Vagina (tissue), 2 donors: ENCODE measurements around the gene GOLGA2. TPM values are rescaled to one million over a fixed set of nuclear protein-coding genes. Genes with fewer than 3 reads are reported as not detected.

Experiments used
- DNase-seq, 2 donors: peaks; one replicate each; pipeline ENCODE4 v3.0.0-alpha.2; 2017; ENCODE audit errors: extremely low spot score in 2 of 2
- H3K27ac ChIP-seq: fragments of 200-600 bp; sonication (generic); one replicate; pipeline ENCODE4 v1.5.1; 2019
- H3K27me3 ChIP-seq: fragments of 200-600 bp; sonication (generic); one replicate; pipeline ENCODE4 v1.5.1; 2019
- H3K36me3 ChIP-seq, 2 donors: fragments of 200-600 bp; sonication (generic); one replicate each; pipeline ENCODE4 v1.5.1; 2017 to 2019
- H3K4me1 ChIP-seq: fragments of 200-600 bp; sonication (generic); one replicate; pipeline ENCODE4 v1.5.1; 2019
- H3K4me3 ChIP-seq, 2 donors: fragments of 200-600 bp; sonication (generic); 1 replicate in 1 of 2; 2 replicates in 1 of 2; pipeline ENCODE4 v1.5.1; 2016 to 2019
- H3K9me3 ChIP-seq: fragments of 200-600 bp; sonication (generic); one replicate; pipeline ENCODE4 v1.5.1; 2019
- POLR2A ChIP-seq, 2 donors: fragments of 450-650 bp; IDR thresholded peaks; one replicate each; pipeline ENCODE4 v1.6.1; 2017; ENCODE audit warnings: antibody characterized with exemption in 2 of 2, mild to moderate bottlenecking in 2 of 2, moderate library complexity in 2 of 2
- POLR2AphosphoS5 ChIP-seq, 2 donors: sonication (generic); formaldehyde crosslinking; IDR thresholded peaks; one replicate each; pipeline ENCODE4 v1.9.0; 2017; ENCODE audit warnings: antibody characterized with exemption in 2 of 2, mild to moderate bottlenecking in 2 of 2, low read depth in 1 of 2; ENCODE audit not compliant: insufficient read depth in 1 of 2
- intact Hi-C: fragments of 100-400 bp; cut with DNase I; formaldehyde crosslinking; loops from one replicate; pipeline ENCODE4 v1.15.1; 2023
- total RNA-seq: library from RNA; depleted of rRNA; stranded (reverse); fragments of >200 nt; gene quantifications from one replicate; pipeline ENCODE4 v1.2.3, GENCODE V29; 2016
- TF ChIP-seq, protein P1 (sequence below), 3 experiments: fragments of 450-650 bp in 2 of 3; fragments of 200-600 bp in 1 of 3; sonication (generic) in 1 of 3; IDR thresholded peaks; one replicate each; pipeline ENCODE4 v1.5.1; 2017 to 2019; ENCODE audit warnings: antibody characterized with exemption in 3 of 3, mild to moderate bottlenecking in 2 of 3, moderate library complexity in 2 of 3

GOLGA2 gene
- total RNA-seq, 1 donor from 2014 or later: 84.5 TPM

DNA sequence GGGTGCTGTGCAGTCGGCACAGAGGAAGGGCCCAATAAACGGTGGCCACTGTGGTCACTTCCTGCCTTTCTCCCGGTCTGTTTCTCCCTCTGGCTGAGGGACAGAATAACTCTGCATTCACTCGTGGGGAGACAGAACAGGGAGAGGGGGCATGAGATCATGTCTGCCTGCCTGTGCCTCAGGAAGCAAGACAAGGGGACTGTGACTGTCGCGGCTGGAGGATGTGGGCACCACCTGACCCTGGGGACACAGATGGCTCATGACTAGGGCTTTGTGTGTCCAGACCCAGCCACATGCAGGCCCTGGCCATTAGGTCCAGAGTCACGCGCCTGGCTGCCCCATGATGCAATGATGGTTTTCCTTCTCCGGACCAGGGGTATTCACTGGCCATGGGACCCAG is 40.6 kb upstream of the GOLGA2 start:
- intact Hi-C loops: loop anchor here (5.0 kb wide), 1 partner anchor 1439 kb away; no protein-coding TSS in a partner anchor

DNA sequence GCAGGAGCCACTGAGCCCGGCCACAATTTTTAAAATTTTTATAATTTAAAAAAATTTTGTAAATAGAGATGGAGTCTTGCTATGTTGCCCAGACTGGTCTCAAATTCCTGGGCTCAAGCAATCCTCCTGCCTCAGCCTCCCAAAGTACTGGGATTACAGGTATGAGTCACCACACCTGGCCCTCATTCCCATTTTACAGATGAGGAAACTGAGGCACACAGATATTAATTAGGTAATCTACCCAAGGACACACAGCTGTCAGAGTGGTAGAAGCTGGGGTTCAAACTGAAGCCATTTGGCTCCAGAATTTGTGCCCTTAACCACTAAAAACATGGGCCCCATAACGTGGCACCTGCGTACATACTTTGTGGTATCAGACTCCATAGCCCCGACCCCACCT is 38.9 kb upstream of the GOLGA2 start:
- H3K4me3 ChIP-seq: no peak overlapping the region
- TF ChIP-seq POLR2A (IDR thresholded peaks at IDR 0.05) (no peak), POLR2AphosphoS5 (IDR thresholded peaks at IDR 0.05; ENCODE audit: insufficient read depth in 1 of 2, low read depth in 1 of 2) (no peak)
- TF ChIP-seq, protein P1, sequence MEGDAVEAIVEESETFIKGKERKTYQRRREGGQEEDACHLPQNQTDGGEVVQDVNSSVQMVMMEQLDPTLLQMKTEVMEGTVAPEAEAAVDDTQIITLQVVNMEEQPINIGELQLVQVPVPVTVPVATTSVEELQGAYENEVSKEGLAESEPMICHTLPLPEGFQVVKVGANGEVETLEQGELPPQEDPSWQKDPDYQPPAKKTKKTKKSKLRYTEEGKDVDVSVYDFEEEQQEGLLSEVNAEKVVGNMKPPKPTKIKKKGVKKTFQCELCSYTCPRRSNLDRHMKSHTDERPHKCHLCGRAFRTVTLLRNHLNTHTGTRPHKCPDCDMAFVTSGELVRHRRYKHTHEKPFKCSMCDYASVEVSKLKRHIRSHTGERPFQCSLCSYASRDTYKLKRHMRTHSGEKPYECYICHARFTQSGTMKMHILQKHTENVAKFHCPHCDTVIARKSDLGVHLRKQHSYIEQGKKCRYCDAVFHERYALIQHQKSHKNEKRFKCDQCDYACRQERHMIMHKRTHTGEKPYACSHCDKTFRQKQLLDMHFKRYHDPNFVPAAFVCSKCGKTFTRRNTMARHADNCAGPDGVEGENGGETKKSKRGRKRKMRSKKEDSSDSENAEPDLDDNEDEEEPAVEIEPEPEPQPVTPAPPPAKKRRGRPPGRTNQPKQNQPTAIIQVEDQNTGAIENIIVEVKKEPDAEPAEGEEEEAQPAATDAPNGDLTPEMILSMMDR (IDR thresholded peaks at IDR 0.05): no peak
- H3K9me3 ChIP-seq: no peaks in the 10 kb centered on the region
- intact Hi-C loops: loop anchor here (5.0 kb wide), 1 partner anchor 1437 kb away; no protein-coding TSS in a partner anchor
- H3K36me3 ChIP-seq: peaks cover 0 to 59% of the 10 kb centered on the region in 2 donors
- no peak overlapping the region for H3K27ac ChIP-seq
- no peaks in the 10 kb centered on the region for H3K4me1 ChIP-seq
- DNase-seq: no peak
- no peaks in the 10 kb centered on the region for H3K27me3 ChIP-seq

More for the DNA sequence above, 40.6 kb upstream of the GOLGA2 start:
- Histone ChIP-seq H3K27ac (no peak overlapping the region), H3K4me3 (no peak overlapping the region), H3K27me3 (no peaks in the 10 kb centered on the region), H3K9me3 (no peaks in the 10 kb centered on the region), H3K36me3 (peaks cover 0 to 42% of the 10 kb centered on the region in 2 donors), H3K4me1 (peaks cover 9% of the 10 kb centered on the region)
- DNase-seq: no peak
- TF ChIP-seq, protein P1 (IDR thresholded peaks at IDR 0.05): no peak
- TF ChIP-seq POLR2A (IDR thresholded peaks at IDR 0.05): no peak
- TF ChIP-seq POLR2AphosphoS5 (IDR thresholded peaks at IDR 0.05; ENCODE audit: insufficient read depth in 1 of 2, low read depth in 1 of 2): no peak

DNA sequence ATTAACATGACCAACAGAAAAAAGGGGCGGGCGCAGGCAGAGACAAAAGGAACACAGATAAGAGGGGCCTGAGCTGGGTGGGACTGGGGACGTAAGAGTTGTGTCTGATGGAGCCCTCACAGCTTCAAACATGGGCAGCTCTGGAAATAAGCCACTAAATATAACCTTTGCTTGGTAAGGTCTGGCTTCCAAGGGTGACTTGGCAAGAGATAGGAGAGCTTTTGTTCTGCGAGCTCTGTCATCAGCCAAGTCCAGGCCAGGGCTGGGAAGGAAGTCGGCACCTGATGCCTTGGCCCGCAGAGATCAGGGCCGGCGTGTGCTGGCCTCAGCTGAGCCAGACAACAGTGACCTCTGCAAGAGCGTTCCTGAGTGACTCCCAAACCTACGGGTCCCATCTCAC is 34.7 kb upstream of the GOLGA2 start:
- Histone ChIP-seq H3K4me3 (no peak overlapping the region), H3K36me3 (peaks cover 0 to 49% of the 10 kb centered on the region in 2 donors), H3K4me1 (no peaks in the 10 kb centered on the region), H3K27me3 (no peaks in the 10 kb centered on the region), H3K9me3 (no peaks in the 10 kb centered on the region), H3K27ac (no peak overlapping the region)
- intact Hi-C loops: no loop called here
- DNase-seq: no peak
- no peak for TF ChIP-seq POLR2A (IDR thresholded peaks at IDR 0.05)
- TF ChIP-seq POLR2AphosphoS5 (IDR thresholded peaks at IDR 0.05; ENCODE audit: insufficient read depth in 1 of 2, low read depth in 1 of 2): no peak
- TF ChIP-seq, protein P1 (IDR thresholded peaks at IDR 0.05): no peak

- Histone ChIP-seq H3K9me3 (no peaks in the 10 kb centered on the region), H3K4me3 (no peak overlapping the region), H3K27ac (no peak overlapping the region), H3K4me1 (no peaks in the 10 kb centered on the region), H3K36me3 (peaks cover 0 to 40% of the 10 kb centered on the region in 2 donors), H3K27me3 (no peaks in the 10 kb centered on the region)
- intact Hi-C loops: no loop called here
- TF ChIP-seq POLR2A (IDR thresholded peaks at IDR 0.05): no peak
- no peak for TF ChIP-seq POLR2AphosphoS5 (IDR thresholded peaks at IDR 0.05; ENCODE audit: insufficient read depth in 1 of 2, low read depth in 1 of 2)
- no peak for DNase-seq
Measured at GRCh38 chr9:128309551-128309950, 33.7 kb upstream of the GOLGA2 start.

GRCh38 chr9:128304971-128305288 is 29.1 kb upstream of the GOLGA2 start:
- Histone ChIP-seq H3K9me3 (no peaks in the 10 kb centered on the region), H3K4me1 (no peaks in the 10 kb centered on the region), H3K27ac (no peak overlapping the region), H3K27me3 (no peaks in the 10 kb centered on the region), H3K36me3 (peaks cover 0 to 14% of the 10 kb centered on the region in 2 donors), H3K4me3 (no peak overlapping the region)
- no peak for DNase-seq
- no peak for TF ChIP-seq POLR2A (IDR thresholded peaks at IDR 0.05)
- TF ChIP-seq, protein P1 (IDR thresholded peaks at IDR 0.05): no peak
- no peak for TF ChIP-seq POLR2AphosphoS5 (IDR thresholded peaks at IDR 0.05; ENCODE audit: insufficient read depth in 1 of 2, low read depth in 1 of 2)
- intact Hi-C loops: no loop called here
